Ovary (tissue), 9 donors: ENCODE measurements around the gene TERT. TPM values are rescaled to one million over a fixed set of nuclear protein-coding genes. Genes with fewer than 3 reads are reported as not detected.

Experiments used
- DNase-seq, 5 donors: peaks; one replicate each; pipeline ENCODE4 v3.0.0-alpha.2; 2019 to 2020
- H3K27ac ChIP-seq, 2 donors: fragments of 200-600 bp; one replicate each; pipeline versions ENCODE4 v1.5.1 to v1.8.0; 2019 to 2022
- H3K27me3 ChIP-seq: fragments of 200-600 bp; one replicate; pipeline ENCODE4 v1.8.0; 2022
- H3K36me3 ChIP-seq: fragments of 200-600 bp; sonication (generic); one replicate; pipeline ENCODE4 v1.5.1; 2019
- H3K4me1 ChIP-seq: one replicate; pipeline ENCODE4 v1.8.1; 2013; ENCODE audit warnings: mild to moderate bottlenecking, moderate library complexity; ENCODE audit not compliant: insufficient read depth
- H3K4me3 ChIP-seq: fragments of 200-600 bp; sonication (generic); one replicate; pipeline ENCODE4 v1.5.1; 2017
- H3K9me3 ChIP-seq, 2 donors: fragments of 200-600 bp in 1 of 2; sonication (generic) in 1 of 2; one replicate each; pipeline versions ENCODE4 v1.5.1 to v1.8.1; 2013 to 2019; ENCODE audit warnings: mild to moderate bottlenecking in 1 of 2, moderate library complexity in 1 of 2
- CTCF ChIP-seq, 3 donors: fragments of 450-650 bp in 2 of 3; fragments of 200-600 bp in 1 of 3; IDR thresholded peaks; one replicate each; pipeline versions ENCODE4 v1.5.1 to v1.8.0; 2016 to 2022; ENCODE audit warnings: antibody characterized with exemption in 3 of 3, mild to moderate bottlenecking in 1 of 3
- EP300 ChIP-seq: sonication (generic); formaldehyde crosslinking; IDR thresholded peaks from one replicate; pipeline ENCODE4 v1.6.1; 2017; ENCODE audit warnings: antibody characterized with exemption
- POLR2A ChIP-seq: fragments of 450-650 bp; IDR thresholded peaks from one replicate; pipeline ENCODE4 v1.6.1; 2017; ENCODE audit warnings: antibody characterized with exemption, mild to moderate bottlenecking, moderate library complexity
- WGBS, 3 donors: extraction: QIAGEN DNeasy Blood & Tissue Kit in 1 of 3; methylation state at CpG; one replicate each; pipeline versions ENCODE4 v1.1.5 to v1.1.7; 2013 to 2017; 5-methylcytosine and 5-hydroxymethylcytosine counted together
- intact Hi-C, 4 donors: fragments of 100-400 bp; cut with DNase I; formaldehyde crosslinking; loops; one replicate each; pipeline versions ENCODE4 v1.11.0 to v1.15.1; 2022 to 2023
- polyA plus RNA-seq, 2 donors: library from polyadenylated mRNA; stranded (reverse); fragments of 200-250 nt in 1 of 2; fragments of 350-450 nt in 1 of 2; fragmentation: Illumina TruSeq in 1 of 2; extraction: RNeasy Lipid Tissue Mini Kit (QIAGEN cat#74804) in 1 of 2; gene quantifications; one replicate each; pipeline ENCODE4 v1.2.3, GENCODE V29; 2013 to 2014
- total RNA-seq, 7 donors: library from RNA; depleted of rRNA in 2 of 7; stranded (reverse); fragments of >200 nt in 2 of 7; fragmentation: NEBNext Ultra II Directional in 3 of 7; extraction: Animal tissue kit (Norgen Biotek cat#: 25700) in 3 of 7; gene quantifications; one replicate each; pipeline versions ENCODE4 v1.1.0 to v1.2.4, GENCODE V29; 2016 to 2023
- donor health status: DM: no; HTN: no; CAD: no; lungs with moderate emphysema.
- donor health status: DM: no; HTN: no; CAD: no.
- donor health status: Bipolar disorder and iron deficiency.
- donor health status: DM: yes; HTN: yes; CAD: no.
- donor health status: DM: no; HTN: no; CAD: no.
- donor health status: DM: yes; HTN: yes; CAD: no.

The TERT gene
- total and polyA plus RNA-seq, 9 donors: 0.10 to 3.1 TPM; not detected in 7

- H3K27ac ChIP-seq: no peak overlapping the region
- intact Hi-C loops: no loop called here
- DNase-seq: no peak
- H3K36me3 ChIP-seq: no peaks in the 10 kb centered on the region
- H3K4me1 ChIP-seq: no peaks in the 10 kb centered on the region
- H3K9me3 ChIP-seq: no peaks in the 10 kb centered on the region
- no peak overlapping the region for H3K4me3 ChIP-seq
- no peaks in the 10 kb centered on the region for H3K27me3 ChIP-seq
- 79 to 85% (median 80%) methylated on average over 29 to 33 of the region's 33 CpGs for whole genome bisulfite sequencing, 3 donors
- no peak for TF ChIP-seq POLR2A
- TF ChIP-seq EP300: no peak
- no peak for TF ChIP-seq CTCF (IDR thresholded peaks at IDR 0.05)
Measured at GRCh38 chr5:1253456-1254105, 41.3 kb downstream of the TERT start.

- DNase-seq: no peak
- H3K27ac ChIP-seq: no peak overlapping the region
- no peaks in the 10 kb centered on the region for H3K4me1 ChIP-seq
- TF ChIP-seq EP300 (no peak), POLR2A (no peak), CTCF (IDR thresholded peaks at IDR 0.05) (no peak)
- H3K36me3 ChIP-seq: no peaks in the 10 kb centered on the region
- WGBS, 3 donors: 86 to 89% (median 88%) methylated on average over 9 of the region's 9 CpGs
- no peaks in the 10 kb centered on the region for H3K9me3 ChIP-seq
- H3K4me3 ChIP-seq: no peak overlapping the region
- no peaks in the 10 kb centered on the region for H3K27me3 ChIP-seq
- intact Hi-C loops: no loop called here
Measured at GRCh38 chr5:1252681-1253080, 42.2 kb downstream of the TERT start.

- H3K36me3 ChIP-seq: no peaks in the 10 kb centered on the region
- H3K27me3 ChIP-seq: no peaks in the 10 kb centered on the region
- intact Hi-C loops: no loop called here
- no peak overlapping the region for H3K27ac ChIP-seq
- H3K9me3 ChIP-seq: no peaks in the 10 kb centered on the region
- H3K4me3 ChIP-seq: no peak overlapping the region
- H3K4me1 ChIP-seq: no peaks in the 10 kb centered on the region
- no peak for TF ChIP-seq EP300
- TF ChIP-seq POLR2A: no peak
- no peak for TF ChIP-seq CTCF (IDR thresholded peaks at IDR 0.05)
- 31 to 36% (median 36%) methylated on average over 27 of the region's 27 CpGs for WGBS, 3 donors
- no peak for DNase-seq
Measured at GRCh38 chr5:1251678-1252580, 42.9 kb downstream of the TERT start.

- H3K27me3 ChIP-seq: no peaks in the 10 kb centered on the region
- intact Hi-C loops: no loop called here
- no peak overlapping the region for H3K4me3 ChIP-seq
- DNase-seq: no peak
- H3K9me3 ChIP-seq: no peaks in the 10 kb centered on the region
- H3K4me1 ChIP-seq: no peaks in the 10 kb centered on the region
- TF ChIP-seq EP300 (no peak), POLR2A (no peak), CTCF (IDR thresholded peaks at IDR 0.05) (no peak)
- 66 to 80% (median 71%) methylated on average over 29 of the region's 29 CpGs for WGBS, 3 donors
- H3K36me3 ChIP-seq: no peaks in the 10 kb centered on the region
- no peak overlapping the region for H3K27ac ChIP-seq
Measured at GRCh38 chr5:1249366-1250280, 45.2 kb downstream of the TERT start.
